HG03060 (cell line): ENCODE results near the gene ZBTB2.
"Not testable (repeated sequence)": the region's sequence is repeated elsewhere in the genome, so short reads cannot be mapped to it uniquely, and the experiment has no call there.

Experiments
- ATAC-seq: cut with Tn5 transposase; IDR thresholded peaks from one replicate; pipeline ENCODE4 v1.9.1; 2021; ENCODE audit warnings: low read depth, moderate number of reproducible peaks; ENCODE audit not compliant: unreplicated experiment

The ZBTB2 gene

GRCh38 chr6:151374036-151374683 is 17.2 kb downstream of the ZBTB2 start:
- no peak for ATAC-seq

DNA sequence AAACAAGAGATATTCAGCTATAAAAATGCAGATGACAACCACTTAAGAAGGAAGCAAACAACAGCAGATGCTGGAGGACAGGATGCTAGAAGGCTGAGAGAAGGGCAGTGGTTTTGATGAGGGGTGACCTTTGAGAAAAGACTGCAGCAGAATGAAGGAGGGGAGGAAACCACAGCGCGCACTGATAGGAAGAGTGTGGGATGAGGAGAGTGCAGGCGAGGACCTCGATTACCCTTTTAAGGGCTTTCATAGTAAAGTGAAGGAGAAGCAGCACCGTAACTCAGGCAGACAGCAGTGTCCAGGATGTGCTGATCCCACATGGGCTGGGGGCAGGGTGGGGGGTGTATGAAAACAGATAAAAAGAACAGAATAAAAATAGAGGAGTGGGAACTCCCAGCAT is 19.2 kb downstream of the ZBTB2 start:
- ATAC-seq = no peak

- ATAC-seq = no peak
These were observed 20.8 kb downstream of the ZBTB2 start for GRCh38 chr6:151370509-151371078.

DNA sequence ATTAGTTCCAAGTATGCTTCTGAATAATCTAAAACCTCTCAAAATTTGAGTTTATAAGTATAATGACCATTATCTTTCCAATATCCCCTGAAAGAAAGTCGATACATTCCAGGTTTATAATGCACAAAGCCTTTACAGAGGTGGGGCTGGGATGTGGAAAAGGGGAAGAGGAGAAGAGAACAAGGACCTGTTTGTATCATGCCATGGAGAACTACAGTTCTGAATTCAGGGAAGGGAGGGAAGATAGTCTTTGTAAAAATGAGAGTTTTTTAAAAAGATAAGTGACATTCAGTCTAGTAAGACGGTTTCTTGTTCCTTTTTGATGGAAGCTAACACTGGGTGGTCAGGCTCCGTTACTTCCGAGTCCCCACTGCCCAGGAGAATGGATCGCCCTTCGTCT is 26.1 kb downstream of the ZBTB2 start:
- ATAC-seq = no peak

DNA sequence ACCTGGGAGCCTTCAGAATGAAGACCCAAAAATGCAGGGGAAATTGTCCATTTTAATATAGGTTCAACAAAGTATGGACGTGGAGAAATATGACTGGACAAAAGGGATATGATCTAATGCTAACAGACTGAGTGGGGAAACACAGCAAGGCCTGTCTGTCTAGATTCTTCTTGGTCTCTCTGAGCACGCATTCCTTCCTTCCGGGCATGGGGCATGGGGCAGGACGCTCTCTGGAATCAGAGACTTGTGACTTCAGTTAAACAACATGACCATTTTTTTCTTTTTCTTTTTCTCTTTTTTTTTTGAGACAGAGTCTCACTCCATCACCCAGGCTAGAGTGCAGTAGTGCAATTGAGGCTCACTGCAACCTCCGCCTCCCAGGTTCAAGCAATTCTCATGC is 31.9 kb downstream of the ZBTB2 start:
- ATAC-seq = no peak

DNA sequence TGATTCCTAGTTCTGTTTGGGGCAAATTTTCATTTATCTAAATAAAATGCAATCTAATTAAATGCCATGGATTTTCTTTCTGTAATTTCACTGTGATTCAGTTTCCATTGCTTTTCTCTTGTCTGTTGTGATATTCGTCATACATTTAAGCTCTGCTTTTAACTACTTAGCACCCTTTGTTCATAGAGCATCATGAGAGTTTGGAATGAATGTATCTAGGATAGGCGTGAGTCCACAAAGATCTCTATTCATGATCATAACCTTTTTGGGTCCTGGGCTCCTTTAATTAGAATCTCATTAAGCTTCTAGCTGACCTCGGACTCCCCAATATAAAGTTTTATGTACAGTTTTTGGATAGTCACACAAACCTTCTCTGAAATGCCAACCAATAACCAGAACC is 32.9 kb downstream of the ZBTB2 start:
- no peak for ATAC-seq

DNA sequence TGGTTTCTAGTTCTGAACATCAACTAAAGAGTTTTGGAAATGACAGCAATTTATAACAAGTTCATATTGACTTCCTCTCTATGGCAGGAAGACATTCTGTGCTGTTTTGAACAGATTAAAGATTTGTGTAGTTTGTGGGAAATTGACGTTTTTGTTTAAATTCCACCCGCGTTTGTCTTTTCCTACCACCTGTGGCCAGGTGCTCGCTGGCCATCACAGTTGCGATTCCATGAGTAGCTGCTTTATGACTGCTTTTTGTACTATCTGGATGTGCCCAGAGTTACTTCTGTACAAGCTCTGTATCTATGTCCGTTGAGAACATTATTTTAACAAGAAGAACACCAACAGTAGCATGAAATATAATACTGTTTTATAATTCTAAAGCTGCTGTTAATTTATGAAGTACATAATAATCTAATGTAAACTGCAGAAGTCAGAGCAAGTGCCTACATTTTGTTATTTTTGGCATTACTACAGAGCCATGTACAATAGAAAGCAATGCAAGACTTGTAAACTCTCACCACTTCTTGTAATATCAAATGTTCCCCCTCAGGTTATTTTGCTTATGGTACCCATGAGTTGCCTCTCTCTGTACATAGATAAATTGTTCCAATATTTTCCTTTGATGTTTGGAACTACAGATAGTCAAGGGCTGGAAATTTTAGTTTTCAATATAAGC is 33.5 kb downstream of the ZBTB2 start:
- ATAC-seq = no peak

DNA sequence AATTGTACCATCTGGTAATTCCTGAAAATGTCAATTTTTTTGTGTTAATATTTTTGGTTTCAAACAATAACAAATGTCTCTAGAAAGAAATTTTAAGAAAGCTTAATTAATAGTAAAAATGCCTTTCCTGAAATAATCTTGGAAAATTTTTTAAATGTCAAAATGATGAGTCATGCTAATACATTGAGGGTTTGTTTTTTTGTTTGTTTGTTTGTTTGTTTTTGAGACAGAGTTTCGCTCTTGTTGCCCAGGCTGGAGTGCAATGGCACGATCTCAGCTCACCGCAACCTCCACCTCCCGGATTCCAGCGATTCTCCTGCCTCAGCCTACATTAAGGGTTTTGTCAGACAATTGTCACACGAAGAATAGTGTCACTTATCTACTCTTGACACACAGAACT is 34.4 kb downstream of the ZBTB2 start:
- not testable (repeated sequence) for ATAC-seq

GRCh38 chr6:151353795-151354194 is 37.6 kb downstream of the ZBTB2 start:
- ATAC-seq = no peak

DNA sequence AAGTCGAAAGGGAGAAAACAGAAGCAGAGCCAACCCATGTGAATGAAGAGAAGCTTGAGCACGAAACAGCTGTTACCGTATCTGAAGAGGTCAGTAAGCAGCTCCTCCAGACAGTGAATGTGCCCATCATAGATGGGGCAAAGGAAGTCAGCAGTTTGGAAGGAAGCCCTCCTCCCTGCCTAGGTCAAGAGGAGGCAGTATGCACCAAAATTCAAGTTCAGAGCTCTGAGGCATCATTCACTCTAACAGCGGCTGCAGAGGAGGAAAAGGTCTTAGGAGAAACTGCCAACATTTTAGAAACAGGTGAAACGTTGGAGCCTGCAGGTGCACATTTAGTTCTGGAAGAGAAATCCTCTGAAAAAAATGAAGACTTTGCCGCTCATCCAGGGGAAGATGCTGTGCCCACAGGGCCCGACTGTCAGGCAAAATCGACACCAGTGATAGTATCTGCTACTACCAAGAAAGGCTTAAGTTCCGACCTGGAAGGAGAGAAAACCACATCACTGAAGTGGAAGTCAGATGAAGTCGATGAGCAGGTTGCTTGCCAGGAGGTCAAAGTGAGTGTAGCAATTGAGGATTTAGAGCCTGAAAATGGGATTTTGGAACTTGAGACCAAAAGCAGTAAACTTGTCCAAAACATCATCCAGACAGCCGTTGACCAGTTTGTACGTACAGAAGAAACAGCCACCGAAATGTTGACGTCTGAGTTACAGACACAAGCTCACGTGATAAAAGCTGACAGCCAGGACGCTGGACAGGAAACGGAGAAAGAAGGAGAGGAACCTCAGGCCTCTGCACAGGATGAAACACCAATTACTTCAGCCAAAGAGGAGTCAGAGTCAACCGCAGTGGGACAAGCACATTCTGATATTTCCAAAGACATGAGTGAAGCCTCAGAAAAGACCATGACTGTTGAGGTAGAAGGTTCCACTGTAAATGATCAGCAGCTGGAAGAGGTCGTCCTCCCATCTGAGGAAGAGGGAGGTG is 38.7 kb downstream of the ZBTB2 start:
- no peak for ATAC-seq

- no peak for ATAC-seq
These were observed 39.6 kb downstream of the ZBTB2 start for GRCh38 chr6:151351731-151352130.

- ATAC-seq = no peak
These were observed 40.1 kb downstream of the ZBTB2 start for GRCh38 chr6:151351146-151351700.

DNA sequence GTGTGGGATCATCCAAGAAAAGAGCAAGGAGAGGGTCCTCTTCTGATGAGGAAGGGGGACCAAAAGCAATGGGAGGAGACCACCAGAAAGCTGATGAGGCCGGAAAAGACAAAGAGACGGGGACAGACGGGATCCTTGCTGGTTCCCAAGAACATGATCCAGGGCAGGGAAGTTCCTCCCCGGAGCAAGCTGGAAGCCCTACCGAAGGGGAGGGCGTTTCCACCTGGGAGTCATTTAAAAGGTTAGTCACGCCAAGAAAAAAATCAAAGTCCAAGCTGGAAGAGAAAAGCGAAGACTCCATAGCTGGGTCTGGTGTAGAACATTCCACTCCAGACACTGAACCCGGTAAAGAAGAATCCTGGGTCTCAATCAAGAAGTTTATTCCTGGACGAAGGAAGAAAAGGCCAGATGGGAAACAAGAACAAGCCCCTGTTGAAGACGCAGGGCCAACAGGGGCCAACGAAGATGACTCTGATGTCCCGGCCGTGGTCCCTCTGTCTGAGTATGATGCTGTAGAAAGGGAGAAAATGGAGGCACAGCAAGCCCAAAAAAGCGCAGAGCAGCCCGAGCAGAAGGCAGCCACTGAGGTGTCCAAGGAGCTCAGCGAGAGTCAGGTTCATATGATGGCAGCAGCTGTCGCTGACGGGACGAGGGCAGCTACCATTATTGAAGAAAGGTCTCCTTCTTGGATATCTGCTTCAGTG is 40.8 kb downstream of the ZBTB2 start:
- ATAC-seq = no peak

DNA sequence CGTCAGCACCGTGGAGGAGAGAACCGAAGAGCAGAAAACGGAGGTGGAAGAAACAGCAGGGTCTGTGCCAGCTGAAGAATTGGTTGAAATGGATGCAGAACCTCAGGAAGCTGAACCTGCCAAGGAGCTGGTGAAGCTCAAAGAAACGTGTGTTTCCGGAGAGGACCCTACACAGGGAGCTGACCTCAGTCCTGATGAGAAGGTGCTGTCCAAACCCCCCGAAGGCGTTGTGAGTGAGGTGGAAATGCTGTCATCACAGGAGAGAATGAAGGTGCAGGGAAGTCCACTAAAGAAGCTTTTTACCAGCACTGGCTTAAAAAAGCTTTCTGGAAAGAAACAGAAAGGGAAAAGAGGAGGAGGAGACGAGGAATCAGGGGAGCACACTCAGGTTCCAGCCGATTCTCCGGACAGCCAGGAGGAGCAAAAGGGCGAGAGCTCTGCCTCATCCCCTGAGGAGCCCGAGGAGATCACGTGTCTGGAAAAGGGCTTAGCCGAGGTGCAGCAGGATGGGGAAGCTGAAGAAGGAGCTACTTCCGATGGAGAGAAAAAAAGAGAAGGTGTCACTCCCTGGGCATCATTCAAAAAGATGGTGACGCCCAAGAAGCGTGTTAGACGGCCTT is 41.6 kb downstream of the ZBTB2 start:
- ATAC-seq = no peak

DNA sequence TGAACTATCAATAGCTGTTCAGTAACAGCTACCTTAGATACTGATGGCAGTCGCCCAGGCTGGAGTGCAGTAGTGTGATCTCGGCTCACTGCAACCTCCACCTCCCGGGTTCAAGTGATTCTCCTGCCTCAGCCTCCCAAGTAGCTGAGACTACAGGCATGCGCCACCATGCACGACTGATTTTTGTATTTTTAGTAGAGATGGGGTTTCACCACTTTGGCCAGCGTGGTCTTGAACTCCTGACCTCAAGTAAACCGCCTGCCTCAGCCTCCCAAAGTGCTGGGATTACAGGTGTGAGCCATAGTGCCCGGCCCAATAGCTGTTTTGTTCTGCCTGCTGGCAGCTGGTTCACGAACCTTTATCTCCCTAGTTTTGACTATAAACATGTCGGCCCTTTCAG is 48.6 kb downstream of the ZBTB2 start:
- not testable (repeated sequence) for ATAC-seq

DNA sequence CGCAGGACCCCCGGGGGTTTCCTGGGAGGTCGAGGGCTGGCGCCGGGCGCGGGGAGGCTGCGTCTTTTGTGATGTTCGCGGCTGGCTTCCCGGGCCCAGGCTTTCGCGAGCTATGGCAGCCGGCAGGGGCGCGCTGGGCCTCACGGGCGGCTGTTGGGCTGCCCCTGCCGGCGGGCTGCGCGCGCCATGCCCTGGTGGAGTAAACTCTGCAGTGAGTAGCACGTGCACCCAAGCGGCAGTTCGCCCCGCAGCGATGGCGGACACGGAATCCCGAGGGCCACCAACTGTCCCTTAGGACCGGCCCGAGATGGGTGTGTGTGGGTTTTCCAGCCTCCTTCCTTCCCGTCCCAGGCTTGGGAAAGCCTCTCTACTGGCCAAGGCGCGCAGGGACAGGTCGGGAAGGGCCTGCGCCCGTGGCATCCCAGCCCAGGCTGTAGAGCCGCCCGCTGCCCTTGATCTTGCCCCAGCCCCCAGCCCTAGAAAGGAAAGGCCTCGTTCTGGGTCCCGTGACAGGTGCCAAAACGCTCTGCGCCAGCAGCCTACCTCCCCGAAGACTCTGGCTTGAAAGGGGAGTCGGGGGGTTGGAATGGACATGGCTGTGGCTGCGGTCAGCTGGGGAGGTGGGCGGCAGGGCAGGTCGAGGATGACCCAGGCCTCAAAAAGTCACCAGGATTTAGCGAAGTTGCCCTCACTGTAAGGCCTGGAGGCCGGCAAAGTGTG is 49.7 kb downstream of the ZBTB2 start:
- ATAC-seq = no peak

GRCh38 chr6:151340219-151340978 is 51.0 kb downstream of the ZBTB2 start:
- ATAC-seq = no peak

DNA sequence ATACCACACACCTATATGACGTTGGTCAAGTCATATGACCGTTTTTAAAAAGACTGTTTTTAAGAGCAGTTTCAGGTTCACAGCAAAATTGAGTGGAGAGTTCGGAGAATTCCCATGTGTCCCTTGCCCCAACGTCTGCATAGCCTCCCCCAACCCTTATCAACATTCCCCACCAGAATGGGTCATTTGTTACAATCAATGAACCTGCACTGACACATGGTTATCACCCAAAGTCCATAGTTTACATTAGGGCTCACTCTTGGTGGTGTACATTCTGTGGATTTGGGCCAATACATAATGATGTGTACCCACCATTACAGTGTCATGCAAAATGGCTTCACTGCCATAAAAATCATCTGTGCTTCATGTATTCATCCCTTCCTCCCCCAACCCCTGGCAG is 52.0 kb downstream of the ZBTB2 start:
- no peak for ATAC-seq
